BE2C (cell line): ENCODE data around the gene NRN1L.

Source experiments
- DNase-seq: peaks from one replicate; pipeline ENCODE4 v3.0.0-alpha.2; 2020
- H3K27me3 ChIP-seq: fragments of 250-450 bp; sonication (Bioruptor Pico); 2 replicates; pipeline ENCODE4 v1.5.1; 2020; ENCODE audit warnings: mild to moderate bottlenecking
- H3K36me3 ChIP-seq: fragments of 250-450 bp; sonication (Bioruptor Pico); 2 replicates; pipeline ENCODE4 v1.5.1; 2020; ENCODE audit warnings: mild to moderate bottlenecking
- H3K4me1 ChIP-seq: fragments of 250-450 bp; sonication (Bioruptor Pico); 2 replicates; pipeline ENCODE4 v1.5.1; 2020
- H3K4me3 ChIP-seq: 2 replicates; pipeline ENCODE4 v1.5.1; 2011; ENCODE audit warnings: low read depth, low read length
- H3K9me3 ChIP-seq: fragments of 250-450 bp; sonication (Bioruptor Pico); 2 replicates; pipeline ENCODE4 v1.5.1; 2020
- TF ChIP-seq, protein P1 (sequence below): IDR thresholded peaks from 2 replicates; pipeline ENCODE4 v1.5.1; 2012; ENCODE audit warnings: mild to moderate bottlenecking, low read depth, low read length

Gene NRN1L

GRCh38 chr16:67883872-67884261 lies 818 bp upstream of the NRN1L start:
- Histone ChIP-seq H3K36me3 (peaks cover 53% of the 10 kb centered on the region), H3K27me3 (no peaks in the 10 kb centered on the region), H3K9me3 (no peaks in the 10 kb centered on the region), H3K4me3 (no peak overlapping the region), H3K4me1 (peaks cover 7% of the 10 kb centered on the region)
- TF ChIP-seq, protein P1, sequence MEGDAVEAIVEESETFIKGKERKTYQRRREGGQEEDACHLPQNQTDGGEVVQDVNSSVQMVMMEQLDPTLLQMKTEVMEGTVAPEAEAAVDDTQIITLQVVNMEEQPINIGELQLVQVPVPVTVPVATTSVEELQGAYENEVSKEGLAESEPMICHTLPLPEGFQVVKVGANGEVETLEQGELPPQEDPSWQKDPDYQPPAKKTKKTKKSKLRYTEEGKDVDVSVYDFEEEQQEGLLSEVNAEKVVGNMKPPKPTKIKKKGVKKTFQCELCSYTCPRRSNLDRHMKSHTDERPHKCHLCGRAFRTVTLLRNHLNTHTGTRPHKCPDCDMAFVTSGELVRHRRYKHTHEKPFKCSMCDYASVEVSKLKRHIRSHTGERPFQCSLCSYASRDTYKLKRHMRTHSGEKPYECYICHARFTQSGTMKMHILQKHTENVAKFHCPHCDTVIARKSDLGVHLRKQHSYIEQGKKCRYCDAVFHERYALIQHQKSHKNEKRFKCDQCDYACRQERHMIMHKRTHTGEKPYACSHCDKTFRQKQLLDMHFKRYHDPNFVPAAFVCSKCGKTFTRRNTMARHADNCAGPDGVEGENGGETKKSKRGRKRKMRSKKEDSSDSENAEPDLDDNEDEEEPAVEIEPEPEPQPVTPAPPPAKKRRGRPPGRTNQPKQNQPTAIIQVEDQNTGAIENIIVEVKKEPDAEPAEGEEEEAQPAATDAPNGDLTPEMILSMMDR, result peak; percentile 92
- DNase-seq, result peak; percentile 79

GRCh38 chr16:67885545-67885944 lies 860 bp downstream of the NRN1L start:
- H3K4me1 ChIP-seq, result peaks cover 7% of the 10 kb centered on the region
- H3K4me3 ChIP-seq, result no peak overlapping the region
- H3K36me3 ChIP-seq, result peaks cover 36% of the 10 kb centered on the region
- no peaks in the 10 kb centered on the region for H3K27me3 ChIP-seq
- TF ChIP-seq, protein P1, result no peak
- no peak for DNase-seq
- no peaks in the 10 kb centered on the region for H3K9me3 ChIP-seq

- DNase-seq, result no peak
- TF ChIP-seq, protein P1, result no peak
- no peaks in the 10 kb centered on the region for H3K27me3 ChIP-seq
- H3K4me1 ChIP-seq, result peaks cover 7% of the 10 kb centered on the region
- no peaks in the 10 kb centered on the region for H3K9me3 ChIP-seq
- no peak overlapping the region for H3K4me3 ChIP-seq
- H3K36me3 ChIP-seq, result peaks cover 32% of the 10 kb centered on the region
These were observed 1.3 kb downstream of the NRN1L start for GRCh38 chr16:67885976-67886375.

- TF ChIP-seq, protein P1, result no peak
- no peak overlapping the region for H3K4me3 ChIP-seq
- H3K36me3 ChIP-seq, result peaks cover 28% of the 10 kb centered on the region
- DNase-seq, result no peak
- H3K9me3 ChIP-seq, result no peaks in the 10 kb centered on the region
- no peaks in the 10 kb centered on the region for H3K27me3 ChIP-seq
- peaks cover 7% of the 10 kb centered on the region for H3K4me1 ChIP-seq
These were observed 1.7 kb downstream of the NRN1L start for GRCh38 chr16:67886387-67886786.

- Histone ChIP-seq H3K4me1 (peaks cover 7% of the 10 kb centered on the region), H3K36me3 (peaks cover 9% of the 10 kb centered on the region), H3K27me3 (no peaks in the 10 kb centered on the region), H3K4me3 (no peak overlapping the region), H3K9me3 (no peaks in the 10 kb centered on the region)
- TF ChIP-seq, protein P1, result no peak
- DNase-seq, result no peak
These were observed 3.6 kb downstream of the NRN1L start for GRCh38 chr16:67888331-67888730.

GRCh38 chr16:67892375-67892774 lies 7.7 kb downstream of the NRN1L start:
- Histone ChIP-seq H3K27me3 (no peaks in the 10 kb centered on the region), H3K9me3 (no peaks in the 10 kb centered on the region), H3K4me1 (no peaks in the 10 kb centered on the region), H3K36me3 (no peaks in the 10 kb centered on the region; the same call in 1 of the 2 replicates), H3K4me3 (peak overlapping the region; percentile 61)
- TF ChIP-seq, protein P1, result no peak
- DNase-seq, result no peak
